Smooth muscle cell (in vitro differentiated cells): ENCODE measurements around the gene SRP14. TPM values are rescaled to one million over a fixed set of nuclear protein-coding genes. Genes with fewer than 3 reads are reported as not detected.

Source experiments
- DNase-seq: peaks from one replicate; lab custom pipeline; 2025; ENCODE audit not compliant: unreplicated experiment; lab: John Stamatoyannopoulos, UW
- H2AFZ ChIP-seq: fragments of 200-600 bp; sonication (generic); 2 replicates; pipeline ENCODE4 v1.6.0; 2016; ENCODE audit warnings: antibody characterized with exemption, low read depth, mild to moderate bottlenecking
- H3F3A ChIP-seq: fragments of 200-600 bp; sonication (generic); 2 replicates; pipeline ENCODE4 v1.6.0; 2017; ENCODE audit warnings: antibody characterized with exemption, low read depth
- H3K27ac ChIP-seq: fragments of 200-600 bp; sonication (generic); 2 replicates; pipeline ENCODE4 v1.5.1; 2016; ENCODE audit warnings: low read depth, mild to moderate bottlenecking
- H3K27me3 ChIP-seq: fragments of 200-600 bp; sonication (generic); 2 replicates; pipeline ENCODE4 v1.6.1; 2016; ENCODE audit warnings: low read depth, mild to moderate bottlenecking
- H3K36me3 ChIP-seq: fragments of 200-600 bp; sonication (generic); 2 replicates; pipeline ENCODE4 v1.5.1; 2016; ENCODE audit warnings: low read depth
- H3K4me1 ChIP-seq: fragments of 200-600 bp; sonication (generic); 2 replicates; pipeline ENCODE4 v1.5.1; 2016; ENCODE audit warnings: low read depth
- H3K4me2 ChIP-seq: fragments of 200-600 bp; sonication (generic); 2 replicates; pipeline ENCODE4 v1.6.0; 2016; ENCODE audit warnings: mild to moderate bottlenecking
- H3K4me3 ChIP-seq: fragments of 200-600 bp; sonication (generic); 2 replicates; pipeline ENCODE4 v1.5.1; 2016; ENCODE audit warnings: mild to moderate bottlenecking
- H3K79me2 ChIP-seq: fragments of 200-600 bp; sonication (generic); 2 replicates; pipeline ENCODE4 v1.6.0; 2016; ENCODE audit warnings: low read depth, mild to moderate bottlenecking
- H3K9ac ChIP-seq: fragments of 200-600 bp; sonication (generic); 2 replicates; pipeline ENCODE4 v1.6.0; 2016; ENCODE audit warnings: low read depth
- H3K9me3 ChIP-seq: fragments of 200-600 bp; sonication (generic); replicated peaks from 2 replicates; pipeline ENCODE4 v1.5.1; 2016; ENCODE audit warnings: low read depth
- H4K20me1 ChIP-seq: fragments of 200-600 bp; sonication (generic); 2 replicates; pipeline ENCODE4 v1.6.0; 2016; ENCODE audit warnings: low read depth
- CTCF ChIP-seq: fragments of 200-600 bp; sonication (generic); IDR thresholded peaks from 2 replicates; pipeline ENCODE4 v1.5.1; 2017; ENCODE audit warnings: borderline replicate concordance, mild to moderate bottlenecking, antibody characterized with exemption; ENCODE audit not compliant: insufficient read depth, poor library complexity, severe bottlenecking
- WGBS: methylation state at CpG from one replicate; pipeline ENCODE4 v1.1.7; 2016; ENCODE audit warnings: low lambda C conversion rate; 5-methylcytosine and 5-hydroxymethylcytosine counted together
- polyA plus RNA-seq: library from polyadenylated mRNA; unstranded; fragments of >200 nt; fragmentation: Nextera tagmentation; extraction: Ambion mirVana; gene quantifications from 2 replicates; pipeline ENCODE4 v1.2.1, GENCODE V29; 2016
- total RNA-seq: library from RNA; depleted of rRNA; stranded (reverse); fragments of >200 nt; gene quantifications from 2 replicates; pipeline ENCODE4 v1.2.3, GENCODE V29; 2014

The SRP14 gene
- total and polyA plus RNA-seq, 2 experiments from 2014 or later, result 307 to 726 TPM

GRCh38 chr15:40067921-40068624 is 29.1 kb upstream of the SRP14 start:
- H3K4me1 ChIP-seq, result peaks cover 24% of the 10 kb centered on the region
- H3F3A ChIP-seq, result no peaks in the 10 kb centered on the region
- no peak overlapping the region for H3K4me3 ChIP-seq
- no peaks in the 10 kb centered on the region for H3K9me3 ChIP-seq
- no peaks in the 10 kb centered on the region for H3K79me2 ChIP-seq
- no peaks in the 10 kb centered on the region for H3K36me3 ChIP-seq
- TF ChIP-seq CTCF, result no peak
- no peaks in the 10 kb centered on the region for H4K20me1 ChIP-seq
- no peak for DNase-seq
- H3K27me3 ChIP-seq, result no peaks in the 10 kb centered on the region
- H3K4me2 ChIP-seq, result no peak overlapping the region
- 95% methylated on average over 6 of the region's 6 CpGs for WGBS
- no peak overlapping the region for H3K9ac ChIP-seq
- no peak overlapping the region for H2AFZ ChIP-seq
- H3K27ac ChIP-seq, result no peak overlapping the region

GRCh38 chr15:40066589-40066988 is 27.6 kb upstream of the SRP14 start:
- no peak overlapping the region for H3K4me3 ChIP-seq
- no peaks in the 10 kb centered on the region for H3K36me3 ChIP-seq
- WGBS, result 91% methylated on average over 5 of the region's 5 CpGs
- H3F3A ChIP-seq, result no peaks in the 10 kb centered on the region
- H3K79me2 ChIP-seq, result no peaks in the 10 kb centered on the region
- H3K9ac ChIP-seq, result no peak overlapping the region
- DNase-seq, result no peak
- no peaks in the 10 kb centered on the region for H3K9me3 ChIP-seq
- no peak overlapping the region for H2AFZ ChIP-seq
- H3K27ac ChIP-seq, result no peak overlapping the region
- TF ChIP-seq CTCF, result no peak
- H3K27me3 ChIP-seq, result no peaks in the 10 kb centered on the region
- peaks cover 24% of the 10 kb centered on the region for H3K4me1 ChIP-seq
- no peak overlapping the region for H3K4me2 ChIP-seq
- H4K20me1 ChIP-seq, result no peaks in the 10 kb centered on the region

- no peaks in the 10 kb centered on the region for H3F3A ChIP-seq
- H3K27me3 ChIP-seq, result no peaks in the 10 kb centered on the region
- H4K20me1 ChIP-seq, result no peaks in the 10 kb centered on the region
- H3K36me3 ChIP-seq, result no peaks in the 10 kb centered on the region
- H3K9ac ChIP-seq, result no peak overlapping the region
- H3K27ac ChIP-seq, result no peak overlapping the region
- H3K9me3 ChIP-seq, result no peaks in the 10 kb centered on the region
- WGBS, result 92% methylated on average over 3 of the region's 3 CpGs
- H3K4me3 ChIP-seq, result no peak overlapping the region
- H2AFZ ChIP-seq, result no peak overlapping the region
- TF ChIP-seq CTCF, result no peak
- peaks cover 24% of the 10 kb centered on the region for H3K4me1 ChIP-seq
- H3K4me2 ChIP-seq, result no peak overlapping the region
- no peaks in the 10 kb centered on the region for H3K79me2 ChIP-seq
- no peak for DNase-seq
Observed at GRCh38 chr15:40065166-40065565, 26.2 kb upstream of the SRP14 start.
